ENCODE measurements around the gene PTPN4. TPM values are rescaled to one million over a fixed set of nuclear protein-coding genes. Genes with fewer than 3 reads are reported as not detected.

PTPN4 gene
- total RNA-seq, 6 donors from 2014 or later = 15.3 to 112 (median 35.9) TPM

GRCh38 chr2:119960821-119961220 is 201.1 kb downstream of the PTPN4 start:
- WGBS, 2 donors = 61 to 68% methylated on average over 2 of the region's 2 CpGs

GRCh38 chr2:119981896-119982295 is 222.2 kb downstream of the PTPN4 start:
- no peak for TF ChIP-seq CTCF (IDR thresholded peaks at IDR 0.05)
- TF ChIP-seq POLR2A (IDR thresholded peaks at IDR 0.05) = no peak
- no peak for TF ChIP-seq POLR2AphosphoS5 (IDR thresholded peaks at IDR 0.05)
- no peak for TF ChIP-seq EP300 (IDR thresholded peaks at IDR 0.05)
- ATAC-seq (ENCODE audit: low FRiP score in 2 of 2) = no peak

More at GRCh38 chr2:119960821-119961220, 201.1 kb downstream of the PTPN4 start:
- DNase-seq (peak in 1 of 2 donors; percentile 30), ATAC-seq (ENCODE audit: low FRiP score in 2 of 2) (no peak)
- H3K9me3 ChIP-seq = no peaks in the 10 kb centered on the region
- no peak overlapping the region for H3K27ac ChIP-seq
- TF ChIP-seq EP300 (IDR thresholded peaks at IDR 0.05) (no peak), CTCF (IDR thresholded peaks at IDR 0.05) (no peak), POLR2A (IDR thresholded peaks at IDR 0.05) (no peak), POLR2AphosphoS5 (IDR thresholded peaks at IDR 0.05) (no peak)
- H3K4me3 ChIP-seq = no peak overlapping the region
- peaks cover 0 to 5% (median 3%) of the 10 kb centered on the region in 4 donors for H3K4me1 ChIP-seq
- H3K27me3 ChIP-seq = no peaks in the 10 kb centered on the region
- H3K36me3 ChIP-seq = peaks cover 5 to 26% (median 9%) of the 10 kb centered on the region in 4 donors

DNA sequence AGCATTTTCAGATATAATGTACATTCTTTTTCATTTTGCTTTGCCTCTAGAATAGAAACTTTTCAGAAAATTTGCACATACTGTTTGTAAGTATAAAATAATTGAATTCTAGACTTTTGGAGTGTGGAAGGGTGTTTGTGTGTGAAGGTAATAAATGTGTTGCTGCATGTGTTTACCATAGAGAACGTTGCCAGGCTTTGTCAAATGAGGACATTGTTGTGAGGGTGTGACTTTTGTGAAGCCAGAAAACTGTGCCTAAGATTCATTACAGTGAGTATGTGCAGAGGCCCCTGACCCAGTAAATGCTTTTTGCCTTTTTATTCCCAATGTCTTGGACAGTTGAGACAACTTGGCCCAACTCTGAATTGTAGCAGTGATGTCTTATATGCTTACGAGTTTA is 222.8 kb downstream of the PTPN4 start:
- no peaks in the 10 kb centered on the region for H3K27me3 ChIP-seq
- DNase-seq (no peak), ATAC-seq (ENCODE audit: low FRiP score in 2 of 2) (no peak)
- TF ChIP-seq CTCF (IDR thresholded peaks at IDR 0.05) (no peak), POLR2AphosphoS5 (IDR thresholded peaks at IDR 0.05) (no peak), EP300 (IDR thresholded peaks at IDR 0.05) (no peak), POLR2A (IDR thresholded peaks at IDR 0.05) (no peak)
- H3K4me3 ChIP-seq = no peak overlapping the region
- peaks cover 0 to 5% (median 0%) of the 10 kb centered on the region in 4 donors for H3K36me3 ChIP-seq
- no peak overlapping the region for H3K27ac ChIP-seq
- H3K9me3 ChIP-seq = no peaks in the 10 kb centered on the region
- H3K4me1 ChIP-seq = no peaks in the 10 kb centered on the region
- 83 to 87% methylated on average over 2 of the region's 2 CpGs for WGBS, 2 donors

More at GRCh38 chr2:119981896-119982295, 222.2 kb downstream of the PTPN4 start:
- H3K4me1 ChIP-seq = no peaks in the 10 kb centered on the region
- H3K36me3 ChIP-seq = peaks cover 0 to 7% (median 0%) of the 10 kb centered on the region in 4 donors
- H3K27ac ChIP-seq = no peak overlapping the region
- H3K27me3 ChIP-seq = no peaks in the 10 kb centered on the region
- H3K9me3 ChIP-seq = no peaks in the 10 kb centered on the region
- H3K4me3 ChIP-seq = no peak overlapping the region
- DNase-seq = no peak

DNA sequence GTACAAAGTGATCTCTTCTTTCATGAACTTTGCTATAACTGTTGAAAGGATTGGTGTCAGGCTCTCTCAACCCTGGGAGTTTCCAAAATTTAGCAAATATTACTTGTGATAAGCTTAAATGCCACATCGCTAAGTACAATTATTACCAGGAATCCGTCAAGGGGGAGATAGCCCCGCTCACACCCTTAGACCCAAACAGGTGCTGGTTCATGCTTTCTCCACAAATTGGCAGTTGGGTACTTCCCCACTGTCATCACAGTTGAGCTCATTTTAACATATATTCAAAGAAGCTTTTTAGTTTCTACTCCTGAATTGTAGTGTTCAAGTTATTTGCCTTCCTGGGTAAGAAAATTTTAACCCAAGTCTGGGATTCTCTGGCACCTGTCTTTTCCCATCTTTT is 223.4 kb downstream of the PTPN4 start:
- no peaks in the 10 kb centered on the region for H3K27me3 ChIP-seq
- ATAC-seq (ENCODE audit: low FRiP score in 2 of 2) = no peak
- DNase-seq = no peak

More for the DNA sequence above, 223.4 kb downstream of the PTPN4 start:
- TF ChIP-seq EP300 (IDR thresholded peaks at IDR 0.05) (no peak), POLR2AphosphoS5 (IDR thresholded peaks at IDR 0.05) (no peak), CTCF (IDR thresholded peaks at IDR 0.05) (no peak), POLR2A (IDR thresholded peaks at IDR 0.05) (no peak)
- 91 to 98% methylated on average over 3 of the region's 3 CpGs for WGBS, 2 donors
- no peaks in the 10 kb centered on the region for H3K9me3 ChIP-seq
- H3K4me3 ChIP-seq = no peak overlapping the region
- no peak overlapping the region for H3K27ac ChIP-seq
- H3K36me3 ChIP-seq = no peaks in the 10 kb centered on the region
- H3K4me1 ChIP-seq = no peaks in the 10 kb centered on the region
